Measurements from ENCODE around the gene LLCFC1.

- TF ChIP-seq ZNF274 (IDR thresholded peaks at IDR 0.05; ENCODE audit: low read depth, low read length) (no peak), SUZ12 (IDR thresholded peaks at IDR 0.05; ENCODE audit: extremely low read depth, insufficient read depth, insufficient read length) (no peak), YY1 (IDR thresholded peaks at IDR 0.05; ENCODE audit: insufficient read depth, insufficient read length) (no peak)
Observed at GRCh38 chr7:142964502-142965246, 25.4 kb downstream of the LLCFC1 start.
